Measurements from ENCODE around the gene NDUFC1. TPM values are rescaled to one million over a fixed set of nuclear protein-coding genes. Genes with fewer than 3 reads are reported as not detected.

The NDUFC1 gene
- polyA plus RNA-seq (2011; rRNA removed): 53.0 and 54.2 TPM in 2 replicates
- 8.9 and 9.9 TPM in 2 replicates for polyA minus RNA-seq (2011; rRNA and poly(A)+ RNA removed)

- H3K4me3 ChIP-seq (ENCODE audit: low read depth, low read length): peak within 1 kb of the TSS; percentile 87
- CTCF ChIA-PET: interaction anchor here (0.6 to 2.5 kb wide), 8 partner anchors 10 to 359 kb away, joined by 3 to 13 read pairs (median 4); partner anchors contain the start of gene MGARP
- H3K27me3 ChIP-seq (ENCODE audit: control insufficient read depth, insufficient read depth, low read length): no peaks in the 10 kb centered on the region
- TF ChIP-seq CTCF (IDR thresholded peaks at IDR 0.05; ENCODE audit: insufficient read depth, low read depth, low read length): peak; percentile 45
- H3K36me3 ChIP-seq (ENCODE audit: control insufficient read depth, insufficient read depth, low read length): no peaks in the 10 kb centered on the region
- POLR2A ChIA-PET: interaction anchor here (0.5 to 0.6 kb wide), 2 partner anchors 21 to 102 kb away, joined by 3 to 9 read pairs; no protein-coding TSS in a partner anchor
- no peak for DNase-seq (ENCODE audit: low read depth)
Observed at GRCh38 chr4:139301821-139302611, at the start of gene NDUFC1. NDUFC1 (minus strand) TSS chr4:139302477; CDS start chr4:139295798, 6,679 bp downstream.

GRCh38 chr4:139337612-139338011 is 35.3 kb upstream of the NDUFC1 start:
- Histone ChIP-seq H3K4me3 (ENCODE audit: low read depth, low read length) (no peak overlapping the region), H3K36me3 (ENCODE audit: control insufficient read depth, insufficient read depth, low read length) (peaks cover 1% of the 10 kb centered on the region), H3K27me3 (ENCODE audit: control insufficient read depth, insufficient read depth, low read length) (no peaks in the 10 kb centered on the region)
- CTCF ChIA-PET: interaction anchor here (0.9 kb wide), 1 partner anchor 35 kb away, joined by 3 read pairs; the partner anchor contains the start of gene NDUFC1
- no peak for TF ChIP-seq CTCF (IDR thresholded peaks at IDR 0.05; ENCODE audit: insufficient read depth, low read depth, low read length)
- POLR2A ChIA-PET: no interaction called here
- no peak for DNase-seq (ENCODE audit: low read depth)

GRCh38 chr4:139333046-139333445 is 30.8 kb upstream of the NDUFC1 start:
- Histone ChIP-seq H3K36me3 (ENCODE audit: control insufficient read depth, insufficient read depth, low read length) (no peaks in the 10 kb centered on the region; the same call in 1 of the 2 replicates), H3K27me3 (ENCODE audit: control insufficient read depth, insufficient read depth, low read length) (no peaks in the 10 kb centered on the region), H3K4me3 (ENCODE audit: low read depth, low read length) (no peak overlapping the region)
- no peak for TF ChIP-seq CTCF (IDR thresholded peaks at IDR 0.05; ENCODE audit: insufficient read depth, low read depth, low read length)
- POLR2A ChIA-PET: no interaction called here
- no peak for DNase-seq (ENCODE audit: low read depth)
- CTCF ChIA-PET: interaction anchor here (1.1 kb wide), 1 partner anchor 10 kb away, joined by 3 read pairs; no protein-coding TSS in a partner anchor

GRCh38 chr4:139331185-139331584 is 28.9 kb upstream of the NDUFC1 start:
- POLR2A ChIA-PET: interaction anchor here (0.7 kb wide), 1 partner anchor 28 kb away, joined by 3 read pairs; no protein-coding TSS in a partner anchor
- CTCF ChIA-PET: interaction anchor here (1.4 kb wide), 1 partner anchor 23 kb away, joined by 3 read pairs; no protein-coding TSS in a partner anchor
- Histone ChIP-seq H3K36me3 (ENCODE audit: control insufficient read depth, insufficient read depth, low read length) (no peaks in the 10 kb centered on the region; the same call in 1 of the 2 replicates), H3K4me3 (ENCODE audit: low read depth, low read length) (no peak overlapping the region), H3K27me3 (ENCODE audit: control insufficient read depth, insufficient read depth, low read length) (no peaks in the 10 kb centered on the region)
- no peak for DNase-seq (ENCODE audit: low read depth)
- TF ChIP-seq CTCF (IDR thresholded peaks at IDR 0.05; ENCODE audit: insufficient read depth, low read depth, low read length): no peak

GRCh38 chr4:139330283-139330682 is 28.0 kb upstream of the NDUFC1 start:
- DNase-seq (ENCODE audit: low read depth): no peak
- no peaks in the 10 kb centered on the region; the same call in 1 of the 2 replicates for H3K36me3 ChIP-seq (ENCODE audit: control insufficient read depth, insufficient read depth, low read length)
- POLR2A ChIA-PET: no interaction called here
- no peak for TF ChIP-seq CTCF (IDR thresholded peaks at IDR 0.05; ENCODE audit: insufficient read depth, low read depth, low read length)
- no peaks in the 10 kb centered on the region for H3K27me3 ChIP-seq (ENCODE audit: control insufficient read depth, insufficient read depth, low read length)
- CTCF ChIA-PET: no interaction called here
- no peak overlapping the region for H3K4me3 ChIP-seq (ENCODE audit: low read depth, low read length)
